Measurements from ENCODE around the gene AGAP1. TPM values are rescaled to one million over a fixed set of nuclear protein-coding genes. Genes with fewer than 3 reads are reported as not detected.

AGAP1 gene
- total RNA-seq, 2 donors from 2014 or later = 19.1 to 20.8 TPM

DNA sequence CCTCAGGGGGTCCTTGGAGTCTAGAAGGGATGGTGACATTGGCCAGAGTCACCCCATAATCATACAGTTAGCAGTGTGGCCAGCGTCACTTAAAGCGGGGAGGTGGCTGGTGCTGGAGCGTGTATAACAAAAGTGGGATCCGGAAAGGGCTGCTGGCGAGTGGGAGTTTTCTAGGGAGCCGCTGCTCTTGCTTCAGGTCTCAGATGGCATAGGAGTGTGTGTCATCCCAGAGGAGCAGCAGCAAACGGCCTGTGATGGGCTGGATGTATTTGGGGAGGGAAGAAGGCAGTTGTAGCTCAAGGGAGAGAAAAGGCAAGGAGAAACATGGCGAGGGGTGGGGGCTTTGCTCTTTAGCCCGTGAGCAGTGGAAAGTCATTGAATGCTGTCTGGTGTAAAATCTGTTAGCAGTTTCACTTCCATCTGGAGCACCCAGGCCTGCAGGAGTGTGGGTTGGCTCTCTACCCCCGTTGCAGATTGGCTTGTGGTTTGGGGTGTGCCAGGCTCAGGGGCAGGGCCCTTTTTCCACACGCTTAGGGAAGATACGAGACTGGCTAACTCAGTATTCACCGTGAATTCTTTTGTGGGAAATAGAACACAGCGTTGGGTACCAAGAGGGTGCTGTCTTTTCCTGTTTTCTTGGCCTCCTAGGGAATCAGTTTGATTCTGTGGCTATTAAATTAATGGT lies 120.5 kb downstream of the AGAP1 start:
- Histone ChIP-seq H3K4me3 (no peak overlapping the region), H3K27ac (no peak overlapping the region), H3K36me3 (no peaks in the 10 kb centered on the region), H3K27me3 (replicated peaks; ENCODE audit: insufficient read depth) (no peaks in the 10 kb centered on the region), H3K4me1 (ENCODE audit: control insufficient read depth in 1 of 2, low read depth in 2 of 2) (peaks cover 16 to 37% of the 10 kb centered on the region in 2 donors), H3K9me3 (no peaks in the 10 kb centered on the region)
- TF ChIP-seq, protein P1, sequence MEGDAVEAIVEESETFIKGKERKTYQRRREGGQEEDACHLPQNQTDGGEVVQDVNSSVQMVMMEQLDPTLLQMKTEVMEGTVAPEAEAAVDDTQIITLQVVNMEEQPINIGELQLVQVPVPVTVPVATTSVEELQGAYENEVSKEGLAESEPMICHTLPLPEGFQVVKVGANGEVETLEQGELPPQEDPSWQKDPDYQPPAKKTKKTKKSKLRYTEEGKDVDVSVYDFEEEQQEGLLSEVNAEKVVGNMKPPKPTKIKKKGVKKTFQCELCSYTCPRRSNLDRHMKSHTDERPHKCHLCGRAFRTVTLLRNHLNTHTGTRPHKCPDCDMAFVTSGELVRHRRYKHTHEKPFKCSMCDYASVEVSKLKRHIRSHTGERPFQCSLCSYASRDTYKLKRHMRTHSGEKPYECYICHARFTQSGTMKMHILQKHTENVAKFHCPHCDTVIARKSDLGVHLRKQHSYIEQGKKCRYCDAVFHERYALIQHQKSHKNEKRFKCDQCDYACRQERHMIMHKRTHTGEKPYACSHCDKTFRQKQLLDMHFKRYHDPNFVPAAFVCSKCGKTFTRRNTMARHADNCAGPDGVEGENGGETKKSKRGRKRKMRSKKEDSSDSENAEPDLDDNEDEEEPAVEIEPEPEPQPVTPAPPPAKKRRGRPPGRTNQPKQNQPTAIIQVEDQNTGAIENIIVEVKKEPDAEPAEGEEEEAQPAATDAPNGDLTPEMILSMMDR (IDR thresholded peaks at IDR 0.05) = no peak
- DNase-seq (ENCODE audit: low spot score) (no peak), ATAC-seq (ENCODE audit: insufficient number of reproducible peaks, low FRiP score, low read depth) (no peak)

DNA sequence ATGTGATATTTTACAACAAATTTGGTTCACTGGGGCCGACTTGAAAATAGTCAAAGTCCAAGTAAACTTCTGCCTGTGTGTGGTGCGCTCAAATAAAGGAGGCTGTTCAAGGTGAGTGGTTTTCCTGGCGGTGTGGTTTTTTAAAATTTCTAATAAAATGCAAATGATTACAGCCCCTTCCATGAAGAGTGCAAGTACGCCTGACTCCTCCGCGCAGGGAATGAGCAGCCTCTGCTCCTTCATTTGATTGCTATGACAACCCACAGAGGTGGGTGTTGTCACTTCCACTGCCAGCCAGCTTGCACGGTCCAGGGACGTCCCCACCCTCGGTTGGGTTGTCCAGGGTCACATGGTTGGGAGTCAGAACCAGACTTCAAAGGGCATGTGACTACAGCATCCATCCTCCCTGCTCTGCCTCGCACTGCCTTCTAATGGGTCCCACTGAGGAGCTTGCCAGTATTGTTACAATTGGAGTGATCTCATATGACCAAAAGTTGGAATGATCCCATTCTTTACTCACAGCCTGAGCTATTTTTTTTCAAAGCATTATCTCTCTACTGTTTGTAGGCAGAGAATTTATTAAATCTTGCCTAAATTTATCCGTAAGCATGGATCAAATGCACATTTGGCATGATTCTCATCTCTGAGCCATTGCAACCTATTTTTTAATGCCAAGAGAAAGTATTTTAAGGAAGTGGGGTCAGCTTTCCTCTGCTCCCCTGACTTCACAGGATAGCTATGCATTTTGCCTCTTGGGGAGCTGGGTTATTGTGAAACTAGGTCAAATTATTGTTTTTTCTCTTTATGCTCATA lies 121.3 kb downstream of the AGAP1 start:
- H3K4me1 ChIP-seq (ENCODE audit: control insufficient read depth in 1 of 2, low read depth in 2 of 2) = peaks cover 16 to 37% of the 10 kb centered on the region in 2 donors
- peak; percentile 74 for ATAC-seq (ENCODE audit: insufficient number of reproducible peaks, low FRiP score, low read depth)
- TF ChIP-seq, protein P1 (IDR thresholded peaks at IDR 0.05) = no peak
- H3K27me3 ChIP-seq (replicated peaks; ENCODE audit: insufficient read depth) = no peaks in the 10 kb centered on the region
- DNase-seq (ENCODE audit: low spot score) = peak; percentile 23
- no peak overlapping the region for H3K27ac ChIP-seq
- H3K9me3 ChIP-seq = no peaks in the 10 kb centered on the region
- H3K36me3 ChIP-seq = no peaks in the 10 kb centered on the region
- H3K4me3 ChIP-seq = no peak overlapping the region

DNA sequence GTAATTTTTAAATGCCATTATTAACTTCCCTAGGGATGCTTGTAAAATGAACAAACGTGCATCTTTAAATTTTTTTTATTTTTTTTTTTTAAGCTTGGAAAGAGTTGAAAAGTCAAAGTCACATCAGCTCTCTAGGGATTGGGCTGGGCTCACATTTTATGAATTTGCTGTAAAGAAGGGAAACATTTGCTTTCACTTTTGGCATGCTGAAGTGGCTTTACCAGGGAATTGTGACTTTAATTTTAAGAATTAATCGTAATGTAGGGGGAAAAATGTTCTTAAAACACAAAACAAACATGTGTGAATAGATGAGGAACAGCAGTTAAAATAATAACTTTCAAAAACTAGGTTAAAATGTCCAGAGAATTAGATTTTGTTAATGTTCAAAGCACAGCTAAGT lies 123.0 kb downstream of the AGAP1 start:
- TF ChIP-seq, protein P1 (IDR thresholded peaks at IDR 0.05) = no peak
- no peak overlapping the region for H3K27ac ChIP-seq
- DNase-seq (ENCODE audit: low spot score) (no peak), ATAC-seq (ENCODE audit: insufficient number of reproducible peaks, low FRiP score, low read depth) (no peak)
- no peaks in the 10 kb centered on the region for H3K36me3 ChIP-seq
- peaks cover 16 to 43% of the 10 kb centered on the region in 2 donors for H3K4me1 ChIP-seq (ENCODE audit: control insufficient read depth in 1 of 2, low read depth in 2 of 2)
- peak overlapping the region; percentile 4 for H3K4me3 ChIP-seq
- no peaks in the 10 kb centered on the region for H3K27me3 ChIP-seq (replicated peaks; ENCODE audit: insufficient read depth)
- no peaks in the 10 kb centered on the region for H3K9me3 ChIP-seq

DNA sequence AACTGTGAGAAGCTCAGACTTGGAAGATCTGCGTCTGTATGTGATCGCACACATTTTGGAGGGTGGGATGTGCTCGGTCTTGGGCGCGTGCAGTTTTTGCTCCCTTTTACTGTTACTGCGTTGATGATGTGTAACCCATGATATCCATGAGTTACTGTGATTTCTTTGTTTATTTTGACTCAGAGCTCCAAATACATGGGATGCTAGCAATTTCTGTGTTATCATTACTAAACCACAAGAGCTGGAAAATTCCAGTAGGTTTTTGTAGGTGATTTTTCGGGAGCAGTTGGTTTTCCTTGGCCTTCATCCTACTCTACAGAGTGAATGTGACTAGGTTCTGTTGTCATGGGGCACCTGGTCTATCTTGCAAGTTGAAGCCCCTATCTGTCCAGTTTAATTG lies 124.2 kb downstream of the AGAP1 start:
- Histone ChIP-seq H3K27me3 (replicated peaks; ENCODE audit: insufficient read depth) (no peaks in the 10 kb centered on the region), H3K36me3 (no peaks in the 10 kb centered on the region), H3K9me3 (no peaks in the 10 kb centered on the region), H3K4me1 (ENCODE audit: control insufficient read depth in 1 of 2, low read depth in 2 of 2) (peaks cover 16 to 44% of the 10 kb centered on the region in 2 donors), H3K4me3 (no peak overlapping the region), H3K27ac (no peak overlapping the region)
- TF ChIP-seq, protein P1 (IDR thresholded peaks at IDR 0.05) = no peak
- ATAC-seq (ENCODE audit: insufficient number of reproducible peaks, low FRiP score, low read depth) (no peak), DNase-seq (ENCODE audit: low spot score) (no peak)

DNA sequence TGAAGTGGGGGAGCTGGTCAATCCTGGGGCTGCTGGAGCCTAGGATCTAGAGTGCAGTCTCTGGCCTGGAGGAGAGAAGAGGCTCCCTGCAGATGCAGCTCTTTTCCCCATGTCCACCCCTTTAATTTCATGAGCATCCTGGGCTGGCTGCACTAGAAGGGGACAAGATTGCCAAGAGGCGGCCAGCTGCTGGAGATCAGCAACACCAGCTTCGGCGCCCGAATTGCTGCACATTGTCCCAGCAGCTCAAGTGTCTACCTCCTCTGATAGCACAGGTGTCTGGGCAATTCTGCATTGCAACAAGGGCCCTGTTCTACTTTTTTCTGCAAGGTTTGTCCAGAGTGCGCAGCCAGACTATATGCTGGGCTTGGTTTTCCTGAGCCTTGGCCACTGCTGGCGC lies 125.7 kb downstream of the AGAP1 start:
- Histone ChIP-seq H3K36me3 (no peaks in the 10 kb centered on the region), H3K27ac (no peak overlapping the region), H3K4me1 (ENCODE audit: control insufficient read depth in 1 of 2, low read depth in 2 of 2) (peaks cover 13 to 39% of the 10 kb centered on the region in 2 donors), H3K27me3 (replicated peaks; ENCODE audit: insufficient read depth) (no peaks in the 10 kb centered on the region), H3K9me3 (no peaks in the 10 kb centered on the region), H3K4me3 (no peak overlapping the region)
- no peak for DNase-seq (ENCODE audit: low spot score)
- TF ChIP-seq, protein P1 (IDR thresholded peaks at IDR 0.05) = no peak
- ATAC-seq (ENCODE audit: insufficient number of reproducible peaks, low FRiP score, low read depth) = no peak

All from thoracic aorta (tissue), 2 donors.